Loucy (cell line): ENCODE measurements around the gene BCL2A1.

Experiments used
- CTCF ChIP-seq: fragments of 200-600 bp; sonication (generic); conservative IDR thresholded peaks from 2 replicates; pipeline ENCODE4 v1.5.1; 2014; ENCODE audit warnings: mild to moderate bottlenecking, antibody characterized with exemption, low read length
- EZH2phosphoT487 ChIP-seq: fragments of 200-600 bp; IDR thresholded peaks from 2 replicates; pipeline ENCODE4 v1.6.1; 2018; ENCODE audit warnings: antibody characterized with exemption, mild to moderate bottlenecking, moderate library complexity, borderline replicate concordance

- TF ChIP-seq CTCF (no peak), EZH2phosphoT487 (no peak)
These were observed 18.7 kb downstream of the BCL2A1 start for GRCh38 chr15:79952329-79952728.
